HepG2 (cell line): Measurements from ENCODE around the gene ZCCHC8. TPM values are rescaled to one million over a fixed set of nuclear protein-coding genes. Genes with fewer than 3 reads are reported as not detected.
A peak's percentile ranks its signal among the peaks of the same experiment; 100 is the strongest.

Experiments used
- ATAC-seq: fragments of 200-7000 bp; cut with Tn5 transposase; 3 replicates; pipeline ENCODE4 v1.9.1; 2020; ENCODE audit warnings: mild to moderate bottlenecking, moderate library complexity
- BruUV-seq: library from RNA; stranded (reverse); fragments of 400-500 nt; replicated peaks from 2 replicates; lab custom pipeline; 2021; lab: Mats Ljungman, UMichigan
- CTCF ChIA-PET: fragments of 300-600 bp; formaldehyde crosslinking; extraction: SDS; loops from one replicate; lab custom pipeline; 2021; ENCODE audit warnings: low total read pairs, inconsistent platforms, low intra/inter-chr PET ratio; lab: Yijun Ruan, JAX
- POLR2A ChIA-PET: fragments of 350-600 bp; sonication (Branson Sonifier 250); formaldehyde crosslinking; loops from one replicate; lab custom pipeline; 2020; ENCODE audit warnings: antibody characterized with exemption, inconsistent platforms; lab: Yijun Ruan, JAX
- DNase-seq: peaks from one replicate; pipeline ENCODE4 v3.0.0-alpha.2; 2015; ENCODE audit warnings: low spot score
- FAIRE-seq: peaks from 3 replicates; lab custom pipeline; 2011; peaks lifted over from hg19 to GRCh38; lab: Jason Lieb, UNC
- H2AFZ ChIP-seq: one replicate; pipeline ENCODE4 v1.6.1; 2011; ENCODE audit warnings: low read length, inconsistent platforms
- H3K27ac ChIP-seq: fragments of 300-600 bp; 3 replicates; pipeline ENCODE4 v1.8.0; 2011; ENCODE audit warnings: mixed run types, mild to moderate bottlenecking, mixed read lengths, low read length, inconsistent platforms; ENCODE audit not compliant: insufficient read depth; ENCODE audit errors: extremely low read length
- H3K27me3 ChIP-seq, 2 experiments: fragments of 200-600 bp in 1 of 2; 2 replicates in 1 of 2; 3 replicates in 1 of 2; pipeline versions ENCODE4 v1.6.0 to v1.8.0; 2011; ENCODE audit warnings: low read length in 2 of 2, mild to moderate bottlenecking in 2 of 2, moderate library complexity in 2 of 2, inconsistent platforms in 1 of 2; ENCODE audit not compliant: insufficient read depth in 2 of 2, control insufficient read depth in 1 of 2
- H3K36me3 ChIP-seq, 2 experiments: fragments of 200-600 bp in 1 of 2; replicated peaks in 1 of 2; 2 replicates in 1 of 2; 3 replicates in 1 of 2; pipeline versions ENCODE4 v1.5.1 to v1.8.0; 2011; ENCODE audit warnings: low read length in 2 of 2, inconsistent platforms in 1 of 2; ENCODE audit not compliant: insufficient read depth in 2 of 2, control insufficient read depth in 1 of 2
- H3K4me1 ChIP-seq: 2 replicates; pipeline ENCODE4 v1.5.1; 2012; ENCODE audit warnings: low read length, inconsistent platforms; ENCODE audit not compliant: insufficient read depth
- H3K4me2 ChIP-seq: 2 replicates; pipeline ENCODE4 v1.6.0; 2011; ENCODE audit warnings: low read depth, low read length, inconsistent platforms
- H3K4me3 ChIP-seq, 3 experiments: fragments of 200-600 bp in 1 of 3; sonication (generic), shearing (Covaris generic) in 1 of 3; replicated peaks in 1 of 3; 2 replicates each; pipeline ENCODE4 v1.5.1; 2011 to 2016; ENCODE audit warnings: low read length in 3 of 3, inconsistent platforms in 2 of 3, low read depth in 2 of 3, mild to moderate bottlenecking in 2 of 3, control low read depth in 1 of 3, mixed read lengths in 1 of 3; ENCODE audit not compliant: insufficient read depth in 1 of 3
- H3K79me2 ChIP-seq: one replicate; pipeline ENCODE4 v1.6.1; 2011; ENCODE audit warnings: low read length, inconsistent platforms; ENCODE audit not compliant: insufficient read depth
- H3K9ac ChIP-seq: 2 replicates; pipeline ENCODE4 v1.6.0; 2011; ENCODE audit warnings: mild to moderate bottlenecking, low read depth, low read length, inconsistent platforms; ENCODE audit not compliant: insufficient read depth
- H3K9me3 ChIP-seq: 2 replicates; pipeline ENCODE4 v1.5.1; 2012; ENCODE audit warnings: mild to moderate bottlenecking, low read length
- H4K20me1 ChIP-seq: 2 replicates; pipeline ENCODE4 v1.6.0; 2011; ENCODE audit warnings: inconsistent platforms, mild to moderate bottlenecking, low read length, moderate library complexity; ENCODE audit not compliant: insufficient read depth
- CEBPB ChIP-seq: IDR thresholded peaks from 2 replicates; pipeline ENCODE4 v1.6.1; 2011; ENCODE audit warnings: low read depth, low read length, improper control_type of control experiment, borderline replicate concordance
- CEBPG ChIP-seq: IDR thresholded peaks from 2 replicates; pipeline ENCODE4 v1.6.1; 2016
- FOXM1 ChIP-seq: sonication (generic); formaldehyde crosslinking; IDR thresholded peaks from 2 replicates; pipeline ENCODE4 v1.5.0; 2020; ENCODE audit warnings: missing genetic modification reagents
- PAF1 ChIP-seq: IDR thresholded peaks from 2 replicates; pipeline ENCODE4 v1.6.1; 2016; ENCODE audit warnings: missing genetic modification reagents, missing compliant biosample characterization
- PTBP1 ChIP-seq: fragments of 200-400 bp; formaldehyde crosslinking; IDR thresholded peaks from 2 replicates; pipeline ENCODE4 v1.6.1; 2018; ENCODE audit warnings: low read length, low read depth; ENCODE audit not compliant: poor library complexity, severe bottlenecking
- TARDBP ChIP-seq: sonication (generic); formaldehyde crosslinking; IDR thresholded peaks from 2 replicates; pipeline ENCODE4 v1.8.0; 2022; ENCODE audit warnings: mild to moderate bottlenecking, missing genetic modification reagents
- THRA ChIP-seq: sonication (generic); formaldehyde crosslinking; IDR thresholded peaks from 2 replicates; pipeline ENCODE4 v1.4.0; 2020; ENCODE audit warnings: missing genetic modification reagents, borderline replicate concordance
- ZNF33A ChIP-seq: sonication (generic); formaldehyde crosslinking; IDR thresholded peaks from 2 replicates; pipeline ENCODE4 v1.5.1; 2020; ENCODE audit warnings: missing genetic modification reagents, mild to moderate bottlenecking, moderate library complexity, borderline replicate concordance
- ZNF546 ChIP-seq: sonication (generic); formaldehyde crosslinking; conservative IDR thresholded peaks from 2 replicates; pipeline ENCODE4 v1.8.1; 2023; ENCODE audit warnings: mild to moderate bottlenecking, missing genetic modification reagents
- ZNF576 ChIP-seq: sonication (generic); formaldehyde crosslinking; IDR thresholded peaks from 2 replicates; pipeline ENCODE4 v1.4.0; 2020; ENCODE audit warnings: mild to moderate bottlenecking, missing genetic modification reagents
- ZNF710 ChIP-seq: sonication (generic); formaldehyde crosslinking; IDR thresholded peaks from 2 replicates; pipeline ENCODE4 v1.5.0; 2020; ENCODE audit warnings: mild to moderate bottlenecking, missing genetic modification reagents, borderline replicate concordance
- ZNF879 ChIP-seq: sonication (generic); formaldehyde crosslinking; IDR thresholded peaks from 2 replicates; pipeline ENCODE4 v1.8.1; 2023; ENCODE audit warnings: missing genetic modification reagents
- WGBS: methylation state at CpG from one replicate; pipeline ENCODE4 v1.1.6; 2017; ENCODE audit warnings: low lambda C conversion rate; 5-methylcytosine and 5-hydroxymethylcytosine counted together
- in situ Hi-C: cut with HindIII; loops from 2 replicates; pipeline ENCODE4 v1.10.0; 2017; ENCODE audit warnings: low pct_unique_long_range_greater_than_20kb; ENCODE audit not compliant: extremely low pct_ligation_motif_present
- intact Hi-C: fragments of 100-400 bp; cut with micrococcal nuclease; formaldehyde crosslinking; loops from one replicate; pipeline ENCODE4 v1.10.0; 2022; ENCODE audit not compliant: unreplicated experiment
- polyA plus RNA-seq, 8 experiments: library from polyadenylated mRNA; depleted of rRNA in 3 of 8; stranded (reverse) in 7 of 8; unstranded in 1 of 8; fragments of >200 nt; fragmentation: Illumina TruSeq in 4 of 8; extraction: Trizol in 4 of 8; gene quantifications; 2 replicates each; pipeline versions ENCODE4 v1.2.1 to v1.2.3, GENCODE V29; 2011 to 2016; ENCODE audit warnings: low read depth in 4 of 8, missing spikeins in 1 of 8, mixed read lengths in 1 of 8; ENCODE audit not compliant: insufficient read depth in 1 of 8
- total RNA-seq, 5 experiments: library from RNA; depleted of rRNA; stranded (reverse); fragments of >200 nt; fragmentation: Illumina TruSeq; extraction: Trizol; gene quantifications; 2 replicates each; pipeline ENCODE4 v1.2.3, GENCODE V29; 2016; ENCODE audit warnings: low read depth in 1 of 5

Gene ZCCHC8
- total and polyA plus RNA-seq, 2 of the 13 experiments (the other 11 are each of a cell fraction or from before 2014, with no cell fraction given) = 18.6 to 20.9 TPM

GRCh38 chr12:122519418-122519817, 18.7 kb upstream of the ZCCHC8 start:
- H3K27me3 ChIP-seq = no peaks in the 10 kb centered on the region
- H4K20me1 ChIP-seq = peaks cover 60% of the 10 kb centered on the region
- H3K4me1 ChIP-seq = peaks cover 31% of the 10 kb centered on the region
- intact Hi-C loops = no loop called here
- ChIA-PET CTCF (no interaction called here), POLR2A (no interaction called here)
- no peak overlapping the region for H3K27ac ChIP-seq
- H3K9me3 ChIP-seq = no peaks in the 10 kb centered on the region
- H2AFZ ChIP-seq = no peak overlapping the region
- H3K4me2 ChIP-seq = no peak overlapping the region
- WGBS = 100% methylated on average over 1 of the region's 1 CpG
- H3K9ac ChIP-seq = no peak overlapping the region
- DNase-seq = no peak
- no TSS peak for BruUV-seq
- H3K36me3 ChIP-seq = peaks cover 17 to 80% of the 10 kb centered on the region in 2 experiments
- peaks cover 81% of the 10 kb centered on the region for H3K79me2 ChIP-seq
- in situ Hi-C loops = no loop called here
- FAIRE-seq = no peak
- H3K4me3 ChIP-seq = no peak overlapping the region
- TF ChIP-seq ZNF546 (no peak), PTBP1 (no peak), THRA (CRISPR knock-in tag) (no peak), CEBPG (0 out of 2 replicates have a peak, but pooled peaks have one; percentile 14), CEBPB (peak; percentile 38; the same call in 1 of the 2 replicates)
- ATAC-seq = peak; percentile 30; the same call in 2 of the 3 replicates

DNA sequence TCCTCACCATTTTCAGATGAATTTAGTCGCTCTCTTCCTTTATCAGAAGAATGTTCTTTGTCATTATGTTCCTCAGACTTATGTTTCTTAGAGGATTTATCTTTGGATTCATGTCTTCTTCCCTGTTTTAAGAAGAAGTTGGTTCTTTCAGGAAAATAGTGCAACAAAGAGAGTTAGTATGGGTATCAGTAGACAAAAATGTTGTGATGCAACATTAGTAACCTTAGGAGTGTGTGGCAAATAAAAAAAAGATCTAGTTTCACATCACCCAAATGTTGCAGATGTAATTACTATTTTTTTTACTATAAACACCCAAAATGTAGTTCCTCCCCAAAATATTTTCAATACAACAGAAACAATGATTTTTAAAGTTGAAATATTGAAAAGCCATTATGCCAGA, 18.2 kb upstream of the ZCCHC8 start:
- Histone ChIP-seq H3K9me3 (no peaks in the 10 kb centered on the region), H3K36me3 (peaks cover 17 to 83% of the 10 kb centered on the region in 2 experiments), H3K4me1 (peaks cover 31% of the 10 kb centered on the region), H3K27me3 (no peaks in the 10 kb centered on the region), H2AFZ (no peak overlapping the region), H3K79me2 (peaks cover 77% of the 10 kb centered on the region), H3K27ac (no peak overlapping the region), H3K4me2 (no peak overlapping the region), H4K20me1 (peaks cover 55% of the 10 kb centered on the region), H3K4me3 (no peak overlapping the region), H3K9ac (no peak overlapping the region)
- no peak for DNase-seq
- ATAC-seq = no peak
- in situ Hi-C loops = no loop called here
- TF ChIP-seq ZNF710 (CRISPR knock-in tag) = no peak
- TF ChIP-seq FOXM1 = no peak
- TF ChIP-seq ZNF33A (CRISPR knock-in tag) = no peak
- TF ChIP-seq TARDBP = no peak
- TF ChIP-seq ZNF576 (CRISPR knock-in tag) = no peak
- TF ChIP-seq PAF1 (CRISPR knock-in tag) = no peak
- no peak for TF ChIP-seq ZNF879 (CRISPR knock-in tag)
- no TSS peak for BruUV-seq
- 97% methylated on average over 1 of the region's 1 CpG for WGBS
- no peak for FAIRE-seq
- CTCF ChIA-PET = no interaction called here
- POLR2A ChIA-PET = no interaction called here
- intact Hi-C loops = no loop called here
